SU-DHL-6 (cell line): Measurements from ENCODE around the gene KCND3.

Experiments
- CTCF ChIP-seq: fragments of 200-600 bp; sonication (generic); IDR thresholded peaks from one replicate; pipeline ENCODE4 v1.5.1; 2017; ENCODE audit warnings: antibody characterized with exemption, mild to moderate bottlenecking, low read length, moderate library complexity; ENCODE audit not compliant: insufficient read depth, poor library complexity, severe bottlenecking
- EZH2phosphoT487 ChIP-seq: fragments of 200-600 bp; sonication (generic), shearing (Covaris generic); conservative IDR thresholded peaks from 2 replicates; pipeline ENCODE4 v1.6.1; 2018; ENCODE audit warnings: mild to moderate bottlenecking, antibody characterized with exemption, low read length, moderate library complexity, mixed read lengths

- TF ChIP-seq CTCF, result no peak
- TF ChIP-seq EZH2phosphoT487, result no peak
These were observed 167.3 kb downstream of the KCND3 start for GRCh38 chr1:111822138-111822537.
